GM19328 (cell line): ENCODE results near the gene OSBPL3.

Source experiments
- ATAC-seq: cut with Tn5 transposase; IDR thresholded peaks from one replicate; pipeline ENCODE4 v1.9.1; 2021; ENCODE audit warnings: mild to moderate bottlenecking, moderate library complexity; ENCODE audit not compliant: unreplicated experiment

Gene OSBPL3

DNA sequence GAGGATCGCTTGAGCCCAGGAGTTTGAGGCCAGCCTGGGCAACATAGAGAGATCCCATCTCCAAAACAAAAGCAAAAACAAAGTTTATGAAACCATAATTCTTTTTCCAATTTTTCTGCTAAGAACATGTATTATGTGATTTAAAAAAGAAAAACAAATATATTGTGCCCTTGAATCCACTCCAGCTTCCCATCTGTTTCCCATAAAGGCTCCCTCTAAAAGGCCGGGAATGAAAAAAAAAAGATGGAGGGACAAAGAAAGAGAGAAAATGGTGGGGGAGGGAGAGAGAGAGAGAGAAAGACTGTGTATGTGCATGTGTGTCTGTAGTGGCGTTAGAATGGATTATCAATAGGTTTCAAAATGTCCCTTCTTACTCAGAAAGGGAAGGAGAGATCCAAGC lies 202.2 kb downstream of the OSBPL3 start:
- no peak for ATAC-seq

DNA sequence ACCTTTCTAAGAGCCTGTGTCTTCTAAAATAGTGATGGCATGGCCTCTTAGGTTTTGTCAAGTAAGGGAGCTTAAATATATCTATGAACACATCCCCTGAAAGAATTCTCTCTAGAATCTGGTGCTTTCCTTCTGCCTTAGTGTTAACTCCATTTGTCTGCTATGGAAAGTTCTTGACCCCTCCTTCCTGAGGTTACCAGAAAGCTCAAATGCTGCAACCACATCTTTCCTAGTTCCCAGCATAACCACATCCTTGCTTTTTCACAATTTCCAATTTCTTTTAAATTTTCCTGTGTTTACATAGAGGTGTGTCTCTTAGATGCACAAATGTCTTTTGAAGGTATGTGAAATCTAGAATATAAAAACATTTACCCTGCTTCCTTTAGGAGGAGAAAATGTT lies 206.3 kb downstream of the OSBPL3 start:
- ATAC-seq: no peak

DNA sequence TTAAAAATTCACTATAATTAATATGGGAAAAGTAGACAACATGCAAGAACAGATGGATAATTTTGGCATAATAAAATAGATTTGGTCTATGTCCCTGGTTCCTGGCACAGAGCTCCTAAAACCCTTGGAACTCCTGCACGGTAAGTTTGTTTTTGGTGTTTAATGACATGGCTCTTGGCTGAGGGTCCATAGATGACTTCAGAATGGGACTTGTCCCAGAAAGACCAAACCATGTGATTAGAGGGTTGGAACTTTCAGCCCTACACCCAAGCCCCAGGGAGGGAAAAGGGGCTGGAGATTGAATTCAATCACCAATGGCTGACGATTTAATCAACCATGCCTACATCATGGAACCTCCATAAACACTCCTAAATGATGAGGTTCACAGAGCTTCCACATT lies 210.1 kb downstream of the OSBPL3 start:
- no peak for ATAC-seq

DNA sequence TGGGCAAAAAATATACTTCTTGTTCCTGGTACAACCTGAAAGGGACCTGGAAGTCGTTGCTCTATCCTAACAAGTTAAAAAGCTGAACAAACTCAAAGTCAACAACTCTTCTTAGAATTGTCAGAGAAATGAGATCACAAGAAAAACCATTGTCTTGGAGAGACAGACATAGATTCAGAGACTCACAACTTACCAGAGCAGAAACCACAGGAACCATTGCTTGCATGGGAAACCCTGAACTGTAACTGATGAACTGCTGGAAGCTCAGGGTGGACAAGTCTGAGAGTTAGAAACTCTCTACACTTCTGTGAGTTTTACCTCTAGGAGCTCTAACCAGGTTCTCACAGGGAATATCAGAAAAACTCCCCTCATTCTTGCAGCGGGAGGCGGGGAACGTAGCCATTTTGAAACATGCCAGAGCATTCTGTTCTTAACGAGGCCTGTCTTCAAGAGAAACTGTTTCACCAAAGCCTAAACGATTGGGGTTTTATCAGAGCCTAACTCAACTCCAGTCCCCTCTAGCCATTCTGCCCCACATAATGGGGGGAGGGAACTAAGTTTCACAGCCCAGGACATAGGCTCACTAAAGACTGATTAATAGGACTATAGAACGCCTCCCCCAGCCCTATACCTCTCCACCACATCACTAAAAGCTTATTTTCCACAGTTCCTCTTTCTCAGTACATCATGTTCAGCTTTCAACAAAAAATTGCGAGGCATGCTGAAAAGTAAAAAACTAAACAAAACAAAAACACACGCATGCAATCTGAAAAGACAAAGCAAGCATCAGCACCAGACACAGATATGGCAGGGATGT lies 210.8 kb downstream of the OSBPL3 start:
- ATAC-seq: no peak

DNA sequence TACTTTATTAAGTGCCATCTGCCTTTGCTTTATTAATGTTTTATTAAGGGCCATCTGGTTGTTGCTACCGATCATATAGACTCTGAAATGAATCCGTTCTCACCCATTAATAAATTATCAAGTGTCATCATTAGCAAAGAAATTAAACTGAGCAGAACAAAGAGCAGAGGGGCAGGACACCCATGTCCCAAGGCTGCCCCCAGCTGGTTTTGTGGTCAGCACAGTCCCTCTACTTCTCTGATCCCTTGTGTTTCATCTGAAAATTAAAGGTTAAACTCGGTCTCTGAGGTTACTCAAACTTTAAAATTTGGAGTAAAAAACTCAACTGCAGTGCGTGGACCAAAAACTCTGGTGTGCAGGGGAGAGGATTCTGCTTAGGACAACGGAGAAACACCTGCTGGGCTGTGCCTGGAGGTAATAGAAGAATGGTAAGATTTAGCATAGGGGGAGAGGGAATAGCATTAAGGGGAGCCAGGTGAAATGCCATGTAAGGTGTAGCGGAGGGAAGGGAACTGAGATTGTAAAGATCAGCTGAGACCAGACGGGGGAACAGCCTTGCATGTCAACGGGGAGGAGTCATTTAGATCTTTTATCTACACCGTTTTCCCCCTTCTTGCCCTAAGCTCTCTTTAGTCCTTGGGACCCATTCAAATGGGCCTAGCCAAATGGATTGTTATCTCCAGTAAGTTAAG lies 212.0 kb downstream of the OSBPL3 start:
- ATAC-seq: no peak

DNA sequence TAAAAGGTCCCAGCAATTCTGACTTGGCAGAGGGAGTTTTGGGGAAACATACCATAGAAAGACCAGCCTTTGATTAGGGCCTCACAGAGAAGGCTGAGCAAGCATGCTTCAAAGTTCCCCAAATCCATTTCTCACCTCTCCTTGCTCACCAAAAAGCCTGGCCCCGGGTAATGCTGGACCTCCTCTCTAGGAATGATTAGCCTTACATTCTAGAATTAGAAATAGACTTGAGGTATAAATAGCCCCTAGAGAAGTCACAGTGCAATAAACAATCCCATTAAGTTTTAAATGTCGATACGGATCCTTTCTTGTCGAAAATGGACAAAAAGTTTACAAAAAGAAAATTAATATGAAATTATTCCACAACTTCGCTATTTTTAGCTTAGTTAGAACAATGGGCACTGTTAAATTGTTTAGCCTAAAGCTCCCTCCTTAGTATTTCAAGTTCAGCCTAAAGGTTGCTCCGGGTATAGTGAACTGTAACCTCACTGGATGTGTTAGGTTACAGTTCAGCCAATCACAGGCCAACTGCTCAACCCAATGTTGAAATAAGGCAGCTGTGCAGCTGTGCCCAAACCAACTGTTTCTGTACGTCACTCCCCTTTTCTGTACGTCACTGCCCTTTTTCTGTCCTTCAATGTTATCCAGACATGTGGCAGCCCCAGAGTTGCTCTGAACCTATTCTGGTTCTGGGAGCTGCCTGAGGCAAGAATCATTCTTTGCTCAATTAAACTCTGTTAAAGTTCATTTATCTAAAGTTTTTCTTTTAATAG lies 214.8 kb downstream of the OSBPL3 start:
- no peak for ATAC-seq

DNA sequence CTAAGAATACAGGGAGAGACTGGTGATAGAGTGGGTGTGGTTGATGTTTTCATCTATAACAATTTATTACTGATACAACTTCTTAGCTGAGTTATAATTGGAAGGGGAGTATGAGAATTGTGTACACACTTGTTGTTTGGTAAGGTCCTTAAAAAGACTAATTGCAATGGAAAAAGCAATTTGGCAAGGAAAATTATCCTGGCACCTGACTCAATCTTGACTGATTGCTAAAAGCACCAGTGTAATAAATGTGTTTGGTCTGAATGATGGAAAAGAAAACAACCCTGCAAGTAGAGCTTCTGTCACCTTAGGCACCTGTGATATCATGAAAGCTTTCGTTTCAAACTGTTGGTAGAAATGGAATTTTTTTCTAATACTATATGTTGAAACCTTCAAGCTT lies 216.0 kb downstream of the OSBPL3 start:
- no peak for ATAC-seq

DNA sequence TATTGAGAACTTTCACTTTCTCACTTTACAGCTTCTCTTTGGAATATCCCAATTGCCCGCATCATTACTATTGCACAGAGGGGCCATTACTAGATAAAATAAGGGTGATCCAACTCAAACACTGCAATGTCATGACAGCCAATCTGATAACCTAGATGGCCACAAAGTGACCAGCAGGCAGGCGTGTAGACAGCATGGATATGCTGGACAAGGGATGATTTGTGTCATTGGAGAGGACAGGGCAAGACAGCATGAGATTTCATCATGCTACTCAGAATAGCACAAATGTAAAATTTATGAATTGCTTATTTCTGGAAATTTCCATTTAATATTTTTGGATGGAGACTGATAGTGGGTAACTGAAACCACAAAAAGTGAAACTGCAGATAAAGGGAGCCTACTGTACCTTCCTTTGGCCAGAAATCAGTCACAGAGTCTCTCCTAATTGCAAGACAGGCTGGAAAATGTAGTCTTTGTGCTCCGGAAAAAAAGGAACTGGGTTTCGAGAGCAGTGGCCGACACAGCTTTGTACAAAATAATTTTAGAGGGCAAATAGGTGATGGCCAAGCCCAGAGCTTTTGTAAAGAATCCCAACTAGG lies 216.6 kb downstream of the OSBPL3 start:
- no peak for ATAC-seq

DNA sequence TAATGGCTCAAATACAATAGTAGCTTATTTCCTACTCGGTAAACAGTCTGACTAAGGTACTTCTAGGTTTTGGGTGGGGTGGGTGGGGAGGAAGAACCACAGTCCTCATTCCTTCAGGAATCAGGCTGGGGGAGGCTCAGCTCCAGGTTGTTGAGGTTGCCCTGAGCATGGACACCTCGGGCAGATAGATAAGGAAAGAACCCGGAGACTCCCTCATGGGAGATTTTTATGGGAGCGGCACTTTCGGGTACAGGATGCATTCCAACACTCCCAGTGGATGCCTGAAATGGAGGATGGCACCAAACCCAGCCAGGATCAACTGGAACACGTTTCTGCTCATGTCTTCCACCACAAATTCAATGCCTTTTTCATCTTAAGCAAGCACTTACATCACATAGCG lies 217.2 kb downstream of the OSBPL3 start:
- no peak for ATAC-seq

DNA sequence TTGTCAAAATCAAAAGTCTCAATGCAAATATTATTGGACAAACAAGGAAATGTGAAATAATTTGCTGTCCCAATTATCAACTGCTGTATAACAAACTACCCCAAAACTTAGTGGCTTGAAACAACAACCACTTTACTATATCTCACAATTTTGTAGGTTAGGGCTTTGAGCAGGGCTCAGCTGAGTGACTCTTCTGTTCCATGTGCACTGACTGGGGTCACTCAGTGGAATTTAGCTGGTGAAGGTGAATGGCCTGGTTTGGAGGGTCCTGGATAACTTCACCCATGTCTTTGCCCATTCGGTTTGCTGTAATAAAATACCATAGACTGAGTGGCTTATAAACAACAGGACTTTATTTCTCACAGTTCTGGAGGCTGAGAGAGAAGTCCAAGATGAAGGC lies 219.0 kb downstream of the OSBPL3 start:
- no peak for ATAC-seq

DNA sequence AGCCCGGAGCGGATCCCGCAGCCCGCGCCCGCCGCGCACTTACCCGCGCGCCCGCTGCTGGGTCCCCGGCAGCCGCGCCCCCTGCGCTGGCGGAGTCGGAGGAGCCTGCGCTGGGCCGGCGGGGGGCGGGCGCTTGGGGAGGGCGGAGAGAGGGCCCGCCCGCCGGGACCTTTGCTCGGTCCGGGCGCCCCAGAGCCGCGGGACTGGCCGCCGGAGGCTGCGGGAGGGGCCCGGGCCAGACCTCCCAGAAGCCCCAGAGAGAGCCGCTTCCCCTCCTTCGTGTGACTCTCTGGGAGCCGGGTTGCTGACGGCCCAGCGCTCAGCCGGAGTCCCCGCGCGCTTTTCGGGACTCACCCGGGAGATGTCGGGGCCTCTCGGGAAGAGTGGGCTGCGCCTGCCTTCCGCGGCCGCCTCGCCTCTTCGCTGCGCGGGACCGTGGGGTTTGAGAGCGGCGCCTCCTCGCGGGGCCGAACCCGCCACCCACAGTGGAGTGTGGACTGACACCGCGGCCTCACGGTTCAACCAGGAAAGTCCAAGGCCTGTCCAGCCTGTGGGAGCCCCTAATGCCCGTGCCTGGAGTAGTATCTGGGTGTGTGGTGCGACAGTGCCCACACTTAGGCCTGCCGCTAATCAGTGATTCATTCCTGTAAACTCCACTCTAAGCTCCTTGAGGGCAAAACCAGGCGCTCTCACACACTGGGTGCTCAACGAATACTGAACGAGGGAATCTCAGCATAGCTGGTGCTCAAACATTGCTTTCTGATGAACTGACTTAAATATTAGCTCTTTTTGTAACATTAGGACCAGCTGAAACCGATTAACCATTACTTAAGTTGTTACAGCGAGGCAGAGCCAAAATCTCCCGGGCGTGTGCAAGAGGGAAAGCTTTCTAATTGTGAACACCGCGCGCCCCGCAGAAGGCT lies 222.4 kb downstream of the OSBPL3 start, which contains the start of gene GSDME:
Gene GSDME, minus strand, starts transcription at position 112 of the 923 bp plus-strand sequence. CDS start 7,690 bp downstream, outside the sequence.
- ATAC-seq: peak; percentile 71

DNA sequence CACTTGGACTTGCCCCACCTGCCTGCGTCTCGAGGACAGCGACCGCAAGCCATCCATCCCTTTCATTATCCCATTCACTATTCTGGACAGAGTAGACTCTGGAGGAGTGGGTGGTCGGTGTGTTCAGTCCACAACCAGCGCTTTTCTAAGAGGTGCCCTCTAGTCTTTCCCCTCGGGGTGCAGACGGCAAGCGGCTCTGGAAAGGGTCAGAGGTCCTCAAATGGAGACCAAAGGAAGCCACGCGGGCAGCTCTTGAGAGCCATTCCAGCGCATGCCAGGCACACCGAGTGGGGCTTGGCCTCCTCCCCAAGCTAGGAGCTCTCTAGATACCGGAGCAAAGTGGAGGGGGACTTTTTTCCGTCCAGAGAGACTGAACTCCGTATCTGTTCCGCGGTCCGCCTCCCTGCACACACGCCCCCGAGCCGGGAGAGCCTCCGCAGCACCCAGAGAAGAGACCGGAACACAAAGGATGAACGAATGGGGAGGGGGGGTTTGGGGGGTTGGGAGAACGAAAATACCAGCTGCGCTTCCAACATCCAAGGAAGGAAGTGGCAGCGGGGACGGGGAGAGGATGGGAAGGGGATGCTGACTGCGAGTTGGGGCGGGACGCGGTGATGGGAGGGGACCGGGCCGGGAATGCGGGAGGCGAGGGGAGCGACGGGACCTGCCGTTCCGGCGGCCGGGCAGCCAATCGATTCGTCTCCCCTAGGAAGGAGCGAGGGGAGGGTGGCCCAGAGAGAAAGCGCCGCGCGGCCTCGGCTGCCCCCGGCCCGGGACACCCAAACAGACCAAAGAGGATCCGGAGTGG lies 223.2 kb downstream of the OSBPL3 start:
- peak; percentile 2 for ATAC-seq

DNA sequence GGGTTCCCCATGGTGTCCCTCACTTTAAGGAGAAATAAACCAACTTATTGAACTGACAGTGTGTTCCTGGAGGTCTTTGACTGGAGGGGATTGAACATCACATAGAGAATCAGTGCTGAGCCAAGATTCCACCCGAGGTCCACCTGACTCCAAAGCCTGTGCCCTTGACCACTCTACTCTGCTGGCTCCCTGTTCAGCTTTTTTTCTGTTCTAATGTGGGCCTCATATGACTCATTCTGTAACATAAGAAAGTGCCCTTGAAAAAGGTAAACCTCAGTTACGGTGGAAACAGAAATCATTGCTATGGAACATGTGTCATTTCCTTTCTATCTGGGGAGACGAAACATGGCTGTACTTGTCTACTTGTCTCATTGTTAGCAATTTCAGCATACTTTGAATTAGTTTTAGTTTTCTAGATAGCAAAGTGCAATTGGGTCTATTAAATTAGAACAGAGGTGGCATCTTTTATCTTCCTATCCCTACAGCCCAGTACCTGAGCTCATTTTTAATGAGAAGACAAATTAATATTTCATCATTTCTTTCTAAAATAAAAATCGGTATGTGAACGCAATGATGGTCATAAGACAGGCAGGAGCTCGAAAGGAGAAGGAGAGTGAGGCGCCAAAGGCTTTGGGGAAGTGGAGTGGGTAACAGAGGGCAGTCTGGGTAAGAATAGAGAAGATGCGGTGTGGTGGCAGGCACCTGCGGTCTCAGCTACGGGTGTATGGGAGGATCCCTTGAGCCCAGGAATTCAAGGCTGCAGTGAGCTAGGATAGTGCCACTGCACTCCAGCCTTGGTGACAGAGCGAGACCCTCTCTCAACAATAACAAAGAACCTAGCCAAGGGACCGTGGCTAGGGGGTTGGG lies 224.2 kb downstream of the OSBPL3 start:
- no peak for ATAC-seq

DNA sequence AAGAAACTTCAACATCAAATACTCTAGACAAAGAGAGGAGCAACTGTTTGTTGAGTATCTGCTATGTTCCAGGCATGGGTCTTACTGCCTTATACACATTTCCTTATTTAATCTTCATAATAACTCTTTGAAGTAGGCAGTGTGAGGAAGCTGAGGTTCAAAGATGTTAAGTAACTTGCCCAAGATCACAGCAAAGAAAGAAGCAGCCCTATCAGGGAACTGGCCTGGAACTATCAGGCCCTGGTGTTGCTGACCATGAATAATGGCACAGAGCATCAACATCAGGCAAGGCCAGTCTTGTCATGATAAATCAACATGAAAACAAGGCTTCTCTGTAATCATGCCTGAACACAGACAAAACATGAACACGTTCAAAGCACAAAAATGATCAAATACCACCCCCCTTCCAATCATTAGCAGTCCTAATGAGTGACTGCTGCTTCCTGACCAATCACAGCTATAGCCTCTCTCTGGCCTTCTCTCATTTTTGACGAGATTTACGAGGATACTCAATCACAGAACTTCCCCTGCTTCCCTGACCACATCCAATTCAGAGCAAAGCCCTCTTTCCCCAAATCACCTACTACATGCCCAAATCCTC lies 225.0 kb downstream of the OSBPL3 start:
- ATAC-seq: no peak

DNA sequence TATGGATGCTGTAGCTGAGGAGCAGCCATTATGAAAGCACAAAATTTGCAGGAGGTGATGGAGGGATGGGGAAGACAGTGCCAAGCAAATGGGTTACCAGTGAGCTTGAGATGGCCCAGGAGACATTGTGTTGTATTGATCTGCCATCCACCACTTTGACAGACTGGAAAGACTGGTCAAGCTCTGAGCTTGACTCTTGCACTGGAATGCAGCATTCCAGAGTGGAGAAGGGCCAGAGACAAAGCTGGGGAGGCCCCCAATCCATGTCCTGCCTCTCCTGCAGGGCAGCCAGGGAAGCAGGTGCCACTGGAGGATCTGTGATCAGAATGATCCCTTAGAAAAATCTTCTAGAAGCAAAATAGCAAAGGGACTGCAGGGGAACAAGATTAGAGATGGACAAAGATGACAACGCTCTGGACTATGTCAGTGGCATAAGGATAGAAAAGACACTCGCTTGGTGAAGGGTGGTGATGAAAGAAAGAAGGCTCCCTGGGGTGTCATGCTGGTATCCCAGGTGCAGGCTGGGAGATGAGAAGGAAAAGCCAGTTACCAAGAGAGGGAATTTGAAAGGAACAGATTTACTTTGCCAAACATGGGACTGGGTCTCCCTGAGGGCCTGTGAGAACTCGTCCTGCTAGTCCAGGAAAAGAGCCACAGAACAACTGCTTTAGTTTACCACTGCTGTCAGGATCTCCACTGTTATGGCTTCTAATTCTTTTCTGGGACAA lies 227.7 kb downstream of the OSBPL3 start:
- no peak for ATAC-seq

DNA sequence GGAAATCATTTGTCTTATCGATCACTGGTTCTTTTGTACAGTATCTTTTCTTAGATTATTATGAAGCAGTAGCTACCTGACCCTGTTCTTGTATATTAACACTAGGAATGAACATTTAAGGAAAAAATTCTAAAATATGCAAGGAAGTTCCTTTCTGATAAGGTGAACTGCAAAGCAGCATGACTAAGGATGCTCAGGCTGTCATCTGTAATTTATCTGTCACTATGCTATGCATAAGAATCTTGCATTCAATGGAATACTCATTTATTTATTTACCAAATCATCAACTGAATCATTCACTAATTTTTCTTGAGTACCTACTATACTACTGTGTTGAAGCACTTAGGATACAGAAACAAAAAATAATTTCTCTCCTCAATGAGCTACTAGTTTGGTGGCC lies 228.5 kb downstream of the OSBPL3 start:
- ATAC-seq: no peak

DNA sequence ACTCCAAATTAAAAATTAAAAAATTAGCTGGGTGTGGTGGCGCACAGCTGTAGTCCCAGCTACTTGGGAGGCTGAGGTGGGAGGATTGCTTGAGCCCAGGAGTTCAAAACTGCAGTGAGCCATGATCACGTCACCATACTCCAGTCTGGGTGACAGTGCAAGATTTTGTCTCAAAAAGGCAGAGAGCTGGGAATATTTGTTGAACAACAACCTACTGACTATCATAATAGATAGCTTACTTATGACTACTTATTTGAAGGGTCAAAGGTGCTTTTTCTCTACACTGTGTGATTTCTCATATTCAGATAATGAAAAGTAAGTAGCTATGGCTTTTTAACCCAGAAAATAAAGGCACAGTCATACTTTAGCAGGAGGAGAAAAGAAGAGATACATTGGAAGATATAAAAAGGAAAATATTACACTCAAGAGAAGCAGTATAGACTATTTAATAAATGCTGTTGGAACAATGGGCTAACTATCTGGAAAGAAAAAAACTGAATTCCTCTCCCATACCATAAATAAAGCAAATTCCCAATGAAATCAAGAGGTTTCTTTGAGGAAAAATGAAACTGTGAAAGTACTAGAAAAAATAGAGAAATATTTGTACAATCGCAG lies 229.4 kb downstream of the OSBPL3 start:
- no peak for ATAC-seq
